Ectodermal cell (in vitro differentiated cells): ENCODE measurements around the gene NLGN3.
"Not testable (repeated sequence)": the region's sequence is repeated elsewhere in the genome, so short reads cannot be mapped to it uniquely, and the experiment has no call there.

Experiments used
- H3K27ac ChIP-seq: 2 replicates; pipeline ENCODE4 v1.7.0; 2013; ENCODE audit warnings: mild to moderate bottlenecking, low read depth, low read length; ENCODE audit not compliant: insufficient read depth, poor library complexity, severe bottlenecking
- H3K27me3 ChIP-seq: 2 replicates; pipeline ENCODE4 v1.7.0; 2013; ENCODE audit warnings: mild to moderate bottlenecking, low read length; ENCODE audit not compliant: insufficient read depth, control insufficient read depth, poor library complexity, severe bottlenecking
- H3K36me3 ChIP-seq: one replicate; pipeline ENCODE4 v1.7.0; 2013; ENCODE audit warnings: low read length; ENCODE audit not compliant: control insufficient read depth, insufficient read depth
- H3K4me1 ChIP-seq: one replicate; pipeline ENCODE4 v1.7.0; 2013; ENCODE audit warnings: low read length; ENCODE audit not compliant: control insufficient read depth, insufficient read depth
- H3K4me3 ChIP-seq: 2 replicates; pipeline ENCODE4 v1.7.0; 2013; ENCODE audit warnings: low read depth, low read length, control low read depth; ENCODE audit not compliant: insufficient read depth
- H3K9me3 ChIP-seq: 2 replicates; pipeline ENCODE4 v1.7.0; 2013; ENCODE audit warnings: mild to moderate bottlenecking, low read length, moderate library complexity; ENCODE audit not compliant: control insufficient read depth
- WGBS, 2 experiments: methylation state at CpG; one replicate each; pipeline ENCODE4 v1.1.7; 2013; ENCODE audit warnings: missing lambda C conversion rate in 2 of 2; 5-methylcytosine and 5-hydroxymethylcytosine counted together

NLGN3 gene

DNA sequence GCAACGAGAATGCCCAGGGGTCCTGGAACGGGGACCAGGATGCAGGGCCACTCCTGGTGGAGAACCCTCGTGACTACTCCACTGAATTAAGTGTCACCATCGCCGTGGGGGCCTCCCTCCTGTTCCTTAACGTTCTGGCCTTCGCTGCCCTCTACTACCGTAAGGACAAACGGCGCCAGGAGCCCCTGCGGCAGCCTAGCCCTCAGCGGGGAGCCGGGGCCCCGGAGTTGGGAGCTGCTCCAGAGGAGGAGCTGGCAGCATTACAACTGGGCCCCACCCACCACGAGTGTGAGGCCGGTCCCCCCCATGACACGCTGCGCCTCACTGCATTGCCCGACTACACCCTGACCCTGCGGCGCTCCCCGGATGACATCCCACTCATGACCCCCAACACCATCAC is 24.9 kb downstream of the NLGN3 start:
- no peak overlapping the region for H3K27ac ChIP-seq
- H3K36me3 ChIP-seq = no peaks in the 10 kb centered on the region
- WGBS, 2 experiments = 92 to 93% methylated on average over 22 of the region's 22 CpGs

DNA sequence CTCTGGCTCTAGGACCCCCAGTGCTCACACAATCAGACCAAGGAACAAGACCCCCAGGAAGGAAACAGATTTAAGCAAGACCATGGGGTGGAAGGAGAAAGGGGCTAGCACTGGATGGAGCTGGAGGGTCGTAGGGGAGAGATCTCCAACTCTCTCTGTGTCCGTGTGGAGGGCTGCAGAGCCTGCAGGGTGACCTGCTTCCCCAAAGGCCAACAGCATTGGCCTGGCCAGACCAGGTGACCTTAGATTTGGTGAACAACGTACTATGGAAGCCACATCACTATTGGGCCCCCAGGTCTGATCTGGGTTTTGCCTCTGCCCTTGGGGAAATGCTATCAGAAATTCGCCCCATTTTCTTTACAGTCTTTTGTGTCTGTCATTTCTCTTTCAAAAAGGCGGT is 26.0 kb downstream of the NLGN3 start:
- WGBS, 2 experiments = 65 to 71% methylated on average over 4 to 5 of the region's 5 CpGs
- Histone ChIP-seq H3K36me3 (no peaks in the 10 kb centered on the region), H3K27ac (no peak overlapping the region), H3K4me1 (no peaks in the 10 kb centered on the region), H3K4me3 (no peak overlapping the region), H3K9me3 (no peaks in the 10 kb centered on the region), H3K27me3 (no peaks in the 10 kb centered on the region)

More for the DNA sequence above, 24.9 kb downstream of the NLGN3 start:
- H3K4me3 ChIP-seq = no peak overlapping the region
- no peaks in the 10 kb centered on the region for H3K9me3 ChIP-seq
- no peaks in the 10 kb centered on the region for H3K4me1 ChIP-seq
- H3K27me3 ChIP-seq = no peaks in the 10 kb centered on the region

DNA sequence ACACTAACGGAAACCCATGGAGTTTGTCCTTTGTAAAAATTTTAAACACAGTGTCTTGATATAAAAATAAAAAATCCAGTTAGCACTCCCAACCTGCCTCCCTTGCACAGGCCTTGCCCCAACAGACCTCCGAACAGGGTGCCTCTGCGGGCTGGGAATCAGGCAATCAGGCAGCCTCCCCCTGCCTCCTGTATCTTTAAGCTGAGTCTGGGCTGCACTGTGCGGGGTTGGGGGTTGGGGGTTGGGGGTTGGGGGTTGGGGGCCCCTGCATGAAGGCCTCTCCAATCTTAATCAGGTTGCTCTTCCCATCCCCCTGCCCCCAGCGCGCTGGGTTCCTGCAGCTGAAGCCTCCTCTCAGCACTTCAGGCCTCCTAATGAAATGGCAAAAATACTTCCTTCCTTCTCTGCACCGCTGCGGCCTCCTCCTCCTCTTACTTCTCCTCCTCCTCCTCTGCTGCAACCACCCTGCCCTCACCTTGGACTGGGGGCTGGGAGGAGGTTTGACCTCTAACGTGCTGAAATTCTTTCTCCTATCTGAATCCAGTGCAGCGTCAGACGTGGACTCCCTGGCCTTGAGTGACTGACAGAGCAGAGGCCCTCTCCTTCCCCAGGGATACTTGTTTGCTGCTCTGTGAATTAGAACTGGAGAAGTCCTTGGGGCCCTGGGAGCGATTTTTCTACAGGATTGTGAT is 26.6 kb downstream of the NLGN3 start:
- H3K4me3 ChIP-seq = no peak overlapping the region
- no peaks in the 10 kb centered on the region for H3K27me3 ChIP-seq
- 23 to 28% methylated on average over 7 to 10 of the region's 12 CpGs for WGBS, 2 experiments
- H3K36me3 ChIP-seq = no peaks in the 10 kb centered on the region
- H3K4me1 ChIP-seq = no peaks in the 10 kb centered on the region
- no peak overlapping the region for H3K27ac ChIP-seq
- H3K9me3 ChIP-seq = no peaks in the 10 kb centered on the region

DNA sequence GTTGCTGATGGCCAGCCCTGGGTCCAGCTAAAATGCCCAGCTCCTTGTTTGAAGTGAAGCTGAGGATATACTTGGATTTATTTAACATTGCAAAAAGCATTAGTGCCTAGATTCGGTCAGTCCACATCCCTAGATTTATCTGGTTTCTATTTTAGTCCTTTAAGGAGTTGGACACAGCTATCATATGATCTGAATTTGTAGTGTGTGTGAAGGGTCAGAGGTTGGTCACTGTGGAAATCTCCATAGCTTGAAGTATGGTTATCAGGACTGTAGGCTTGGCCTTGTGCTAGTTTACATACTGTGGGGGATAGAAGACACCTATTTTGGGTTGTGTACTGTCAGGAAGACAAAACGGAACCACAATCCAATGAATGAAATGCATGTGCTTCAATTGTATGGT is 28.8 kb downstream of the NLGN3 start:
- no peaks in the 10 kb centered on the region for H3K36me3 ChIP-seq
- WGBS, 2 experiments = 98% methylated on average over 2 of the region's 2 CpGs

DNA sequence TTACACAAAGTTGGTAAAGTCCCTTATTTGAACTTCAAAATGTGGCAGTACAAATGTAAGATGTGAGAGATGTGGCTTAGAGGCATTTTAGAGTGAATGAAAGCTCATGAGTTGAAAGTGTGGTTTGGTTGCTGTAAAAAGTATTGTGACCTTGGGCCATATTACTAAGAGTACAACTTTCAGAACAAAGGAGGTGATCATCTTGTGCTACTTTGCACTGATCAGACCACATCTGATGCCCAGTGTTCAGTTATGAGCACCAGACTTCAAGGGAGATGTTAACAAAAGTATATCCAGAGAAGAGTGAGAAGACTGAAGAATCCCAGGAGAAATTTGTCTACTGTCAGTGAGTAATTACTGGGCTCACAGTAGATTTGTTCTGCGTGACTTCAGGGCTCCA is 30.2 kb downstream of the NLGN3 start:
- Histone ChIP-seq H3K4me3 (no peak overlapping the region), H3K36me3 (no peaks in the 10 kb centered on the region), H3K4me1 (no peaks in the 10 kb centered on the region), H3K27me3 (no peaks in the 10 kb centered on the region), H3K27ac (no peak overlapping the region), H3K9me3 (no peaks in the 10 kb centered on the region)
- 90 to 100% methylated on average over 1 of the region's 1 CpG for WGBS, 2 experiments

More for the DNA sequence above, 28.8 kb downstream of the NLGN3 start:
- no peak overlapping the region for H3K27ac ChIP-seq
- no peak overlapping the region for H3K4me3 ChIP-seq
- no peaks in the 10 kb centered on the region for H3K27me3 ChIP-seq
- H3K9me3 ChIP-seq = no peaks in the 10 kb centered on the region
- H3K4me1 ChIP-seq = no peaks in the 10 kb centered on the region

DNA sequence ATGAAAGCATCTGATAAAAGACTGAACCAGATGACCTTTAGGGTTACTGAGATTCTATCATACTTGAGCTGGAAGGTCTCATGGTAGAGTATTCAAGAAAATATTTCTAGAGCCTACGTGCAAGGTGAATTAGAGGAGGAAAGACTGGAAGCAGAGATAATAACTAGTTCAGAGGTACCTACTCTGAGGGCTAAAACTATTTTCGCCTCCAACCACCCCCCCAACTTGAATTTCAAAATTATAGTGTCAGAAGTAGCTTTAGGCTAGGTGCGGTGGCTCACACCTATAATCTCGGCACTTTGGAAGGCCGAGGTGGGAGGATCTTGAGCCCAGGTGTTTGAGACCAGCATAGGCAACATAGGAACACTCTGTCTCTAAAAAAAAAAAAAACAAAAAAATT is 30.9 kb downstream of the NLGN3 start:
- H3K36me3 ChIP-seq = no peaks in the 10 kb centered on the region
- no peaks in the 10 kb centered on the region for H3K27me3 ChIP-seq
- H3K27ac ChIP-seq = no peak overlapping the region
- no peaks in the 10 kb centered on the region for H3K9me3 ChIP-seq
- no peak overlapping the region for H3K4me3 ChIP-seq
- 99 to 100% methylated on average over 4 to 5 of the region's 5 CpGs for WGBS, 2 experiments
- no peaks in the 10 kb centered on the region for H3K4me1 ChIP-seq

DNA sequence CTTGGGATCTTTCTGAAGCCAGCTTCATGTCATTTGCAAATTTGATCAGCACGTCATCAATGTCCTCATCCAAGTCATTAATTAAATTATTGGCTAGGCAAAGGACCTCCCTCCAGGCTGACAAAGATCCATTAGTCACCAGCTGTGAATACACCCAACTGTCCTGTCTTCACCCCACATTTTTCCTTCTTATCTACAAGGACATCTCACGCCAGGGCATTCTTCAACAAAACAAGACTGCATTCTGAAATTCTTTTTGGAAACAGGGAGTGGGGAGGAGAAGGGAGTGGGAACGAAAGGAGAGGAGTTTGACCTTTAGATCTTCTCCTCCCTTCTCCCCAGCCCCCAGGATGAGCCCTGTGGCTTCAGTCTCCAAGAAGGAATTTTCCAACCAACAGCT is 32.7 kb downstream of the NLGN3 start:
- no peak overlapping the region for H3K4me3 ChIP-seq
- H3K4me1 ChIP-seq = no peaks in the 10 kb centered on the region
- no peaks in the 10 kb centered on the region for H3K27me3 ChIP-seq
- H3K9me3 ChIP-seq = no peaks in the 10 kb centered on the region
- H3K36me3 ChIP-seq = no peaks in the 10 kb centered on the region
- 38 to 65% methylated on average over 1 to 3 of the region's 3 CpGs for WGBS, 2 experiments
- no peak overlapping the region for H3K27ac ChIP-seq

DNA sequence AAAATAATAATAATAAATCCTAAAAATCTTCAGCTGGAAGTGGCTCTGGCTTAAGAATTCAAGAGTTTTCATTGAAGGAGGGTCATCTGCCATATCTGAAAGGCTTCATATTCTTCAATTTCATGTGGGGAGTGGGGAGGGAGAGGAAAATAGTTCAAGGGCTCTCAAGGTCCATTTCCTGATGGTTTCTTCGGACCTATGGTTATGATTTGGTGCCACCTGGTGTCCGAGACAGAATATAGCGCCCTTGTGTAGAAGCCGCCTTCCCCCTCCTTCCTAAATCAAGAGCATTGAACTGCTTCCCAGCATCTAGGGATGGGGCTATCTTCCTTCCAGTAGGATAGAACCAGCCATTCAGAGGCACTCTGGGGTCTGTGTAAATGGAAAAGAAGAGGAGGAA is 34.3 kb downstream of the NLGN3 start:
- Histone ChIP-seq H3K4me1 (peaks cover 12% of the 10 kb centered on the region), H3K36me3 (no peaks in the 10 kb centered on the region), H3K4me3 (no peak overlapping the region), H3K27ac (no peak overlapping the region), H3K9me3 (no peaks in the 10 kb centered on the region), H3K27me3 (no peaks in the 10 kb centered on the region)
- 4 to 9% methylated on average over 4 of the region's 4 CpGs for whole genome bisulfite sequencing, 2 experiments

DNA sequence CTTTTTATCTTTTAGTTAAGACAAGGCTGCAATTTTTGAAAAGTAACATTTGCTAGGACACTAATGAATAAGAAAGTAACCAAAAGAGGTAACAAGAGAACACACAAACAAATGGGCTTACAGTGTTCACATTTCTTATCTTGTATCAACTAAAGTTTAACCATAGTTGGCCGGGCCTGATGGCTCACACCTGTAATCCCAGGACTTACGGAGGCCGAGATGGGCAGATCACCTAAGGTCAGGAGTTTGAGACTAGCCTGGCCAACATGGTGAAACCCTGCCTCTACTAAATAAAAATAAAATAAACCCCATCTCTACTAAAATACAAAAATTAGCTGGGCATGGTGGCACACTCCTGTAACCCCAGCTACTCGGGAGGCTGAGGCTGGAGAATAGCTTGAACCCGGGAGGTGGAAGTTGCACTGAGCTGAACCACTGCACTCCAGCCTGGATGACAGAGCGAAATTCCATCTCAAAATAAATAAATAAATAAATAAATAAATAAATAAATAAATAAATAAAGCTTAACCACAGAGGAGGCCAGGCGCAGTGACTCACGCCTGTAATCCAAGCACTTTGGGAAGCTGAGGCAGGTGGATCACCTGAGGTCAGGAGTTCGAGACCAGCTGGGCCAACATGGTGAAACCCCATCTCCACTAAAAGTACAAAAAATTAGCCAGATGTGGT is 36.1 kb downstream of the NLGN3 start:
- not testable (repeated sequence) for H3K4me3 ChIP-seq, H3K36me3 ChIP-seq, H3K9me3 ChIP-seq, H3K27me3 ChIP-seq, H3K27ac ChIP-seq
- peaks cover 13% of the 10 kb centered on the region for H3K4me1 ChIP-seq
- 77 to 83% methylated on average over 8 of the region's 9 CpGs for WGBS, 2 experiments

DNA sequence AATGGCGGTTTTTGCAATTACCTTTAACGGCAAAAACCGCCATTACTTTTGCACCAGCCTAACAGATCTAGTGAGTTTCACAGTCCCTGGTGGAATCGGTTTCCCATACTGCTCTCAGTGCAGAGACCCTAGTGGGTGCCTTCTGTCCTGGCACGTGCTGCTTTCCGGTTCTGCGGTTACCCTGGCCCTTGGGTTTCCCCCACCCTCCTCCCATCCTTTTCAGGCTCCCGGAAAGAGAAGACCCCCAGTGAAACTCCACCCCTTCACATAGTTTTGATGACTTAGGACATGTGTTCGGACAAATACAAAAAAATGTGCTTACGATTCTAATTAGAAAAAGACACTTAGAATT is 36.9 kb downstream of the NLGN3 start:
- Histone ChIP-seq H3K9me3 (no peaks in the 10 kb centered on the region), H3K4me1 (peaks cover 13% of the 10 kb centered on the region), H3K36me3 (no peaks in the 10 kb centered on the region), H3K4me3 (peak overlapping the region; percentile 37), H3K27me3 (no peaks in the 10 kb centered on the region), H3K27ac (peak overlapping the region; percentile 81)
- WGBS, 2 experiments = 11 to 13% methylated on average over 9 of the region's 10 CpGs
